ENCODE results near the gene DCAF8L2.
"Not testable (repeated sequence)": the region's sequence is repeated elsewhere in the genome, so short reads cannot be mapped to it uniquely, and the experiment has no call there.

DCAF8L2 gene

DNA sequence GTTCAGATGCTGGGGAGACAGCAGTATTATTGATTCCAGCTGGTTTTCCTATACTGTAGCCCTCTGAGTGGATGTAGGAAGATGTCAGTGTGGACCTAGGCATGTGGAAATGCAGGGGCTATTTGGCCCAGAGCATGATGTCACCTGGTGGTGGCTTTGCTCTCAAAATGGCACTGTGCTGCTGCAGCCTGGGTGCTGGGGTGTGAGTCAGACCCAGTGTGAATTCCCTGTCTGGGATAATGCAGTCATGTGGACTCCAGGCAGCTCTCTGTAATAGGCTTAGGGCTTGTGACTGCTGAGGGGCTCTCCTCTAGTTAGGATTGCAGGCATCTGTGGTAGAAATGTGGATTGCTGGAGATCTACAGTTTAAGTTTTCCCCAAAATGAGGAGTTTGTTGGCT lies 70.7 kb downstream of the DCAF8L2 start:
- TF ChIP-seq, protein P1, sequence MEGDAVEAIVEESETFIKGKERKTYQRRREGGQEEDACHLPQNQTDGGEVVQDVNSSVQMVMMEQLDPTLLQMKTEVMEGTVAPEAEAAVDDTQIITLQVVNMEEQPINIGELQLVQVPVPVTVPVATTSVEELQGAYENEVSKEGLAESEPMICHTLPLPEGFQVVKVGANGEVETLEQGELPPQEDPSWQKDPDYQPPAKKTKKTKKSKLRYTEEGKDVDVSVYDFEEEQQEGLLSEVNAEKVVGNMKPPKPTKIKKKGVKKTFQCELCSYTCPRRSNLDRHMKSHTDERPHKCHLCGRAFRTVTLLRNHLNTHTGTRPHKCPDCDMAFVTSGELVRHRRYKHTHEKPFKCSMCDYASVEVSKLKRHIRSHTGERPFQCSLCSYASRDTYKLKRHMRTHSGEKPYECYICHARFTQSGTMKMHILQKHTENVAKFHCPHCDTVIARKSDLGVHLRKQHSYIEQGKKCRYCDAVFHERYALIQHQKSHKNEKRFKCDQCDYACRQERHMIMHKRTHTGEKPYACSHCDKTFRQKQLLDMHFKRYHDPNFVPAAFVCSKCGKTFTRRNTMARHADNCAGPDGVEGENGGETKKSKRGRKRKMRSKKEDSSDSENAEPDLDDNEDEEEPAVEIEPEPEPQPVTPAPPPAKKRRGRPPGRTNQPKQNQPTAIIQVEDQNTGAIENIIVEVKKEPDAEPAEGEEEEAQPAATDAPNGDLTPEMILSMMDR (IDR thresholded peaks at IDR 0.05; ENCODE audit: low read depth, low read length), result no peak
- no peak for DNase-seq (ENCODE audit: low read depth in 2 of 2)
- no peak overlapping the region for H3K4me3 ChIP-seq (replicated peaks in 1 of 2; ENCODE audit: low read depth in 2 of 2, low read length in 2 of 2)

DNA sequence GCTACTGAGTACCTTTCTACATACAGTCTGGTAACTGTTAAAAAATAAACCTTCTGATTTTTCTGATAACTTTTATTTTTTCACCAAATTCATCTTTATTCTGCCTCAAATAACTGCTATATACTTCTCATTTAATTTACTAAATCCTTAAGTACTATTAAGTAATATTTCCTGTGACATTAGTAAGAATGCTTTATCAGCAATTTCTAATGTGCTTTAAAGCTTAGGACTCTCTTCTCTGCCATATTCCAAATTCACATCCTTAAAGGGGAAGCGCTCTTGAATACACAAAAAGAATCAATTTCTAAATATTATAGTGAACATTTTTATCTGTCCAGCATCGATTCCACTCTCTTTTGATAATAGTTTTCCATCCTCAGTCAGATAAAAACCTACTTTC lies 81.1 kb downstream of the DCAF8L2 start:
- DNase-seq (ENCODE audit: low read depth in 2 of 2), result no peak
- H3K4me3 ChIP-seq (replicated peaks in 1 of 2; ENCODE audit: low read depth in 2 of 2, low read length in 2 of 2), result no peak overlapping the region
- TF ChIP-seq, protein P1 (IDR thresholded peaks at IDR 0.05; ENCODE audit: low read depth, low read length), result no peak

DNA sequence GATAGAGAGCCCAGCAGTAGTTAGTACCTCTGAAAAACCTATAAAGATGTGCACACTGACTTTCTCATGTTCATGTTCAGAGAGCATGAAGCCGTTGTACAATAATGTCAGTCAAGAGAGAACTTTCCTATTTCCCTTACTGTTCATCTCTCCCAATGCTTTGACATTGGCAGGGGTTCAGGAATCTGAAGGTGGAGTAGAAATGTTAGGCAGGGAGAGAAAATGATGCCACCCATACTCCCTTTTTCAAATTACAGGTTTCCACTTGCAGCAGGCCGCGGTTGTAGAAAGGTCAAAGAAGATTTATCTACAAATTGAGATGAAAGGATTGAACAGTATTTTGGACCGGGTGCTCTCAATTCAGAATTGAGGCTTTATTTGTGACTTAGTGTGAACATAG lies 84.3 kb downstream of the DCAF8L2 start:
- no peak overlapping the region for H3K4me3 ChIP-seq (replicated peaks in 1 of 2; ENCODE audit: low read depth in 2 of 2, low read length in 2 of 2)
- no peak for DNase-seq (ENCODE audit: low read depth in 2 of 2)
- TF ChIP-seq, protein P1 (IDR thresholded peaks at IDR 0.05; ENCODE audit: low read depth, low read length), result no peak

DNA sequence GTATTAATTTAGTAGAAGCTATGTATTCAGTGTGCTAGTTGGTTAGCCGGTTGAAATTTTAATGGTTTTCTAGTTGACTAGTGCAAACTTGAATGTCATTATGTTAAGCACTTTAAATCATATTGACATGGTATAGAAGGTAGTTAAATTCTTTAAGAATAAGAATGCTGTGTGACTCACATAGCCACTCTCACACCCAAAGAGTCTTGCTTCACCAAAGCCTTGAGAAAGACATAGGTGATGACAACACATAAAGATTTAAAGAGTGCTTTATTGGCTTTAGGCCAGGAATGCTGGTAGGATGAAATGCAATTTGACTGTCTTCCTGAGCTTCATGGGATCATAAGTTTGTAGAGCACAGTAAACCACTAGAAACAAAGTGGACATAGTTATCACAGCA lies 85.3 kb downstream of the DCAF8L2 start:
- peak; percentile 59 to 73 for DNase-seq (ENCODE audit: low read depth in 2 of 2)
- H3K4me3 ChIP-seq (replicated peaks in 1 of 2; ENCODE audit: low read depth in 2 of 2, low read length in 2 of 2), result no peak overlapping the region
- TF ChIP-seq, protein P1 (IDR thresholded peaks at IDR 0.05; ENCODE audit: low read depth, low read length), result no peak

DNA sequence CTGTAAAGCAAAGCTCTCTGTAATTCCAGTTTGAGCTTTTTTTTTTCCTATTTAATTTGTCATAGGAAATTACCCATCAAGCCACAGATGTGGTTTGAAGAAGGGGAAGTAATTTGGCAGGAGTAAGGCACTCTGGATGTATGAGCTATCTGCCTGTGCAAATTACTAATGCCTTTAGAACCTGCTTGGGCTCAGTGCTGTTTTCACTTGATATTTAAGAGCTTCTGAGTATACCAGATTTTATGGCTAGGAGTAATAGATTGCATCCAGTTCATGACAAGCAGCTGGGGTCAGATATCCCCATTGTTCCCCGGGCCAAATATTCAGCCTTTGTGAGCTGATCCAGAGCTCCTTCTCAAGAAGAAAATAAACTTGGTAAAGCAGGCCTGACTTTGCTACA lies 89.1 kb downstream of the DCAF8L2 start:
- peak; percentile 16 to 39 for DNase-seq (ENCODE audit: low read depth in 2 of 2)
- H3K4me3 ChIP-seq (replicated peaks in 1 of 2; ENCODE audit: low read depth in 2 of 2, low read length in 2 of 2), result no peak overlapping the region
- TF ChIP-seq, protein P1 (IDR thresholded peaks at IDR 0.05; ENCODE audit: low read depth, low read length), result no peak

DNA sequence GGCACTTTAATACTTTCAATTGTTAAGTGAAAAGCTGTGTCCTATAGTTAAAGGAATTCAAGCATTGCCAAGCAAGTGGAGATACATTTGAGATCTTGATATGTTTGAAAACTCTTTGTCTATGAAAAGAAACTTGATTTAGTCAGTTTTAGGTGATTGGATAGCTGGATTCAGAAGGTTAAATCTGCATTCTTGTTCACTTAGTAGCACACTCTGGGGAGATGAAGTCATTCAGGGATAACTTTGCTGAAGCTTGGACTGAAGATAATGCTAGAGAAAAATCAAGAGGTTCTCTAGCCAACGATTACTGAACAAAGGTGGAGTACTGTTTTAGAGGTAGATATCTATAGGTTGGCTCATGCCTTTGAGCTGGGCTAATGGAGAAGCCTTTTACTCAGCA lies 90.6 kb downstream of the DCAF8L2 start:
- no peak overlapping the region for H3K4me3 ChIP-seq (replicated peaks in 1 of 2; ENCODE audit: low read depth in 2 of 2, low read length in 2 of 2)
- TF ChIP-seq, protein P1 (IDR thresholded peaks at IDR 0.05; ENCODE audit: low read depth, low read length), result no peak
- DNase-seq (ENCODE audit: low read depth in 2 of 2), result peak; percentile 38 to 78

DNA sequence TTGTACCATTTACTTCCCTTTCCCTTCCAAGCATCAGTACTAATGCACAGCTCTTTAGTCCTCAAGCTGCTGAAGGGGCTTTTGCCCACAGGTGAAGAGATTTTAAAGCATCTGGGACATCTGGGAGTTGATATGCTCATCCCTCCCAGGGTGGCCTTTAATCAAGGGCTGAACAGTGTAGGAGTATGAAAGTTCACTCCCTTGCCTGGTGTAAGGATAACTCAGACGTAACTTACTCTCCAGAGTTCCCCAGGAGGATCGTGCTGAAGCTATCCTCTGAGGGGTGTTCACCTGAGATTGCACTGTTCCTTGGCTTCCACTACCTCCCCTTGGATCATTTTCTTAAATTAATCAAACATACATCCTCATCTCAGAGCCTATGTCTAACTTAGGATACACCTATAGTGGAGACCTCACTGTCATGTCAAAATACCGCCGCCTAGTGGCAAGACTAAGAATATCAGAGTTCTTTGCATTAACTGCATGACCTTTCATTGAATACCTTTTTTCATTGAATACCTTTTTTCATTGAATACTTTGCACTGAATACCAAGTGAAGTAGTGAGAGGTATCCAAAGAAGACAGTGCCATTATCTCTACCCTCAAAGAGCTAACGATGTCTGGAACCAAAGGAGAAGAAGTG lies 93.5 kb downstream of the DCAF8L2 start:
- DNase-seq (ENCODE audit: low read depth in 2 of 2), result peak; percentile 32 to 41
- H3K4me3 ChIP-seq (replicated peaks in 1 of 2; ENCODE audit: low read depth in 2 of 2, low read length in 2 of 2), result not testable (repeated sequence)
- TF ChIP-seq, protein P1 (IDR thresholded peaks at IDR 0.05; ENCODE audit: low read depth, low read length), result peak; percentile 57

Measured in cardiac fibroblast (primary cell).